Glomerular visceral epithelial cell (primary cell): ENCODE measurements around the gene OGFOD2.
A peak's percentile ranks its signal among the peaks of the same experiment; 100 is the strongest.
"Not testable (repeated sequence)": the region's sequence is repeated elsewhere in the genome, so short reads cannot be mapped to it uniquely, and the experiment has no call there.

Source experiments
- DNase-seq: peaks from one replicate; pipeline ENCODE4 v3.0.0-alpha.2; 2016; ENCODE audit errors: extremely low spot score

Gene OGFOD2

GRCh38 chr12:122974892-122975789 is at the start of gene OGFOD2:
OGFOD2 (plus strand) TSS chr12:122975244; CDS start chr12:122975252, 8 bp downstream.
- DNase-seq, result peak; percentile 89

DNA sequence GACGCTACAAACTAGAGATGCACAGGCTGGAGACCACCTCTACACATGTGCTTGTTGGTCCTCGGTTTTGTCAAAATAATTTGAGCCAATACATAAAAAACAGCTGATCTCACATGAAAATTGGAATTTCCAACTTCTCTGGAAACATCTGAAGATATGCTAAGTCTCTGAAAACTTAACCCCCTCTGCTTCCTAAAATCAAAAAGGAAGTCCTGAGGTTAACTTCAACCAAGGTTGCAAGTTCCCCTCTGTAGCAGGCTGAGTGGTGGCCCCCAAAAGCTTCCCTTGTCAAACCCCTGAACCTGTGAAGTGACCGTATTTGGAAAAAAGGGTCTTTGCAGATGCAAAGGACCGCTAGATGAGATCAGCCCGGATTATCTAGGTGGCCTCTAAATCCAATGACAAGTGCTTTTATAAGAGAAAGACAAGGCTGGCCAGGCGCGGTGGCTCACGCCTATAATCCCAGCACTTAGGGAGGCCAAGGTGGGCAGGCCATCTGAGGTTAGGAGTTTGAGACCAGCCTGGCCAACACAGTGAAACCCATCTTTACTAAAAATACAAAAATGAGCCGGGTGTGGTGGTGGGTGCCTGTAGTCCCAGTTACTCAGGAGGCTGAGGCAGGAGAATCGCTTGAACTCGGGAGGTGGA is 47.2 kb upstream of the OGFOD2 start:
- no peak for DNase-seq

GRCh38 chr12:122928404-122929147 is 46.5 kb upstream of the OGFOD2 start:
- no peak for DNase-seq

DNA sequence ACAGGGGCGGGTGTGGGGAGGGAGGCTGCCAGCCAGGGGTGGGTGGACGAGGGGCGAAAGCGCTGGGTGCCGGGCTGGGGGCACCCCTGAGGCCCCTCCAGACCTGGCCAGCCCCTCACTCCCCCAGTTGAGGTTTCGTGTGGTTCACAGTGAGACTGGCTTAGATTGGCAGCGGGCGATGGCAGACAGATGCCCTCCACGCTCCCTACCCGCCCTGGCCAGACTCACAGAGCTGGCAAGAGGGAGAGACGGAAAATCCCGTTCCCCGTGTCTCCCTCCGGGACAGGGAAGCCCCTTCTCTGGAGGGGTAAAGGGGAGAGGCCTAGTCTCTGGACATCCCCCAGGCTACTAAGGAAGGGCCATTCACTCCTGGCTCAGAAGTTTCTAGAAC is 45.9 kb upstream of the OGFOD2 start:
- DNase-seq, result no peak

DNA sequence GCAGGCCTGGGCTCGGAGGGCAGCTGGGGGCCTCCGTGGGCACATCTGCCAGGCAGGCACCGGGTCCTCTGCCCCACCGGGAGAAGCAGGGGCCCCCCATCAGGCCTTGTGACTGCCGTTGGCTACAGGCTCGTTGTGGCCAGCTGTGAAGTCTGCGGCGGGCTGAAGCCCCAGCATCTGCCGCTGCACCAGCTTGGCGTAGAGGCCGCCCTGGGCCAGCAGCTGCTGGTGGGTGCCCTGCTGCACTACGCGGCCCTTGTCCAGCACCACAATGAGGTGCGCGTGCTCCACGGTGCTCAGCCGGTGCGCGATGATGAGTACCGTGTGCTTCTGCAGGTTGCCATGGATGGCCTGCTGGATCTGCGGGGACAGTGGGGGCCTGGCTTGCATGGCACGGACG is 45.2 kb upstream of the OGFOD2 start:
- DNase-seq, result no peak

- no peak for DNase-seq
These were observed 42.8 kb upstream of the OGFOD2 start for GRCh38 chr12:122932207-122932606.

DNA sequence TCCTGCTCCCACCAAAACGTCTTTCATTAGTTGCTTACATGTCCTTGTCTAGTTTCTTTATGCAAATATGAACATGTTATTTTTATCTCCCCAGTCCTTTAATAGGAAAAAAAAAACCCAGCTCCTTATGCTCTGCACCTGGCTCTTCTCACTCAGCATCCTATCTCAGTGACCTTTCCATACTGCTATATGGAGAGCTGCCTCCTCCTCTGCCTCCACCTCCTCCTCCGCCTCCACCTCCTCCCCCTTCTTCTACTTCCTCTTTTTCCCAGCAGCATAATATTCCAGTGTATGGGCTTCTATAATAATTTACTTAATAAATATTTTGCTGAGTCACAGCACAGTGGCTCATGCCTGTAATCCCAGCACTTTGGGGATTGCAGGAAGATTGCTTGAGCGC is 40.3 kb upstream of the OGFOD2 start:
- no peak for DNase-seq

GRCh38 chr12:122935318-122935717 is 39.7 kb upstream of the OGFOD2 start:
- DNase-seq, result no peak

DNA sequence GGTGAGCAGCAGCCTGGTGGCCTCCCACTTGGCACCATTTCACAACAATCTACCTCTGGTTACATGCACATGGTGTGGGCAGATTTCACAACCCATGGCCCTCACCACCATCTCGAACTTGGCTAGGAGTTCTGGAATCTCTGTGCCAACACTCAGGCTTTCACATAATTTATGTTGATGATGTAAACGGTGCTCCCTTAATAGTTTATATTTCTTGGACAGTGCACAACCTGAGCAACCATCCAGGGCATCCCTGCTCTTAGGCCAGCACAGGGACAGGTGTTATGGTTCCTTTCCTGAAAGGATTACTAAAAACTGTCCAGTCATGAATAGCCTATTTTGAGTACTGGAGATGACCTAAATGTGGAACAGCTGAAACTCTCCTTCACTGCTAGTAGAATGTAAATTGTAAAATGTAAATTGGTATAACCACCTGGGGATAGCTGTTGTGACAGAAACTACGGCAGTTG is 37.4 kb upstream of the OGFOD2 start:
- DNase-seq, result no peak

DNA sequence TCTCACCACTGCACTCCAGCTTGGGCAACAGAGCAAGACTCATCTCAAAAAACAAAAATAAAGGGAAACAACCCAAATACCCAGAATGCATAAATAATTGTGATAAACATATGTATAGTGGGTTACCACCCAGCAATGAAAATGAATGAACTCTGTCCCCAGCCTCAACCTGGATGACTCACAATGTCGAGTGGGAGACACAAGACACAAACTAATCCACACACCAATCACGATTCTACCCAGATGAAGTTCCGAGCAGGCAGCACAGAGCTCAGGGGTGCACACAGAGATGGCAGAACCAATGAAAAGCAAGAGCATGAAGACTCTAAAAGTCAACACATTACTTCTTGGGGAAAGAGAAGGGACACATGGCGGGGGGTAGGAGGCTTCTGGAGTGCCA is 35.9 kb upstream of the OGFOD2 start:
- DNase-seq, result no peak

GRCh38 chr12:122941351-122941750 is 33.7 kb upstream of the OGFOD2 start:
- DNase-seq, result not testable (repeated sequence)

DNA sequence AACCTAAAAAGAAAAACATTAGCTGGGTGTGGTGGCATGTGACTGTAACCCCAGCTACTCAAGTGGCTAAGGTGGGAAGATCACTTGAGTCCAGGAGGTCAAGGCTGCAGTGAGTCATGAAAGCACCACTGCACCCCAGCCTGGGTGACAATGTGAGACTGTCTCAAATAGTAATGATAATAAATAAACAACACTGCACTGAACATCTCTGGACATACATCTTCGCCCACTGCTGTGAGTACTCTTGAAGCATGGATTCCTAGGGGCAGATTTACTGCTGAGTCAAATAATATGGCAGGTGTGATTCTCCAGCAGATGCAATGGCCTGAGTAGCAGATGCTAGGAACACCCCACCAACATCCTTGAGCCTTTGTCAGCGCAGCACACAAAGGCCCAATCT is 32.4 kb upstream of the OGFOD2 start:
- DNase-seq, result no peak

DNA sequence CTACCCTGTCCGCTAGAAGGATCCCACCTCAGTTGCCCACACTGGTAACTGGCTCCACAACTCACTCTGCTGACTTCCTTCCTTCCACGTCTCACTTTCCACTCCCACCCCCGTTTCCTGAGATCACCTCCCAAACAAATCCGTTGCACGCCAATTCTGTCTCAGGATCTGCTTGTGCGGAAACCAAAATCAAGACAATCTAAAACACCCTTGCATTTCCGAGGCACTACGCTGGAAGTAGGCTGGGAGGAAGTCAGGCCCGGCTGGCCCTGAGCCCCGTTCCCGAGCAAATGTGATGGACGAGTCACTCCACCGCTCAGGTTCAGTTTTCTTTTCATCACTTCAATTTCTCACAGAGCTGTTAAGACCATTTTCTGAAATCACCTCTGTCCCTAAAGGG is 31.8 kb upstream of the OGFOD2 start:
- no peak for DNase-seq

GRCh38 chr12:122944605-122945592 is 30.1 kb upstream of the OGFOD2 start:
- peak; percentile 43 for DNase-seq

GRCh38 chr12:122946690-122947341 is 28.2 kb upstream of the OGFOD2 start:
- DNase-seq, result peak; percentile 98

- DNase-seq, result no peak
These were observed 27.7 kb upstream of the OGFOD2 start for GRCh38 chr12:122947352-122947792.

- no peak for DNase-seq
These were observed 26.4 kb upstream of the OGFOD2 start for GRCh38 chr12:122948605-122949004.

DNA sequence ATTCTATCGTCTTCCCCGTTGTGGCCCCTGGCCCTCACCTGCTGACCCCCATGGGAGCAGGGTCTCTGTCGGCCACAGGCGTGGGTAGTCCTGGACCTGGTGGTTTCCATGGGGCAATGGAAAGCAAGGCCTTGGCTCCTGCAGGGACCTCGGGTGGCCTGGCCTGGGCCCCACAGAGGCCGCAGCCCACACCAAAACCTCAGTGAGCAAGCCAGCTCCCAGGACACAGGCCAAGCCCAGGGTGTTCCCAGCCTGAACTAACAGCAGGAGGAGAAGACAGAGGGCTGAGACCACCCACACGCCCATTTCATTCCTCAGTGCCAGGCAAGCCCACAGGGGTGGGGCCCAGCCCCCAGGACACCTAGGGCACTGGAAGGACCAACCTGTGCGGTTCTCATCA is 25.6 kb upstream of the OGFOD2 start:
- DNase-seq, result no peak

- no peak for DNase-seq
These were observed 25.0 kb upstream of the OGFOD2 start for GRCh38 chr12:122949816-122950675.

DNA sequence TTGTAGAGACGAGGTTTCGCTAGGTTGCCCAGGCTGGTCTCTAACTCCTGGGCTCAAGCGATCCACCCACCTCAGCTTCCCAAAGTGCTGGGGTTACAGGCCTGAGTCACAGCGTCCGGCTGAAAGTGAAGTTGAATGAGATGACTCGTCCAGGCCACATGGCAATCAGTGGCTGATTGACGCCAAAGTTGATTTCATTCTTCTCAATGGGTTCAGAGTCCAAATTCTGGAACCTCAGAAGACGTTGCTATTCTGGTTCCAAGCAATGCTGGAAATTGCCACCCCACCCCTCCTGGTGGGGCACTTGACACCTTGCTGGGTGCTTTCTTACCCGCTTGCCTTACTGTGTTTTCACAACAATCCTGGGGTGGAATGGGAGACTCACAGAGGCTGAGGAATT is 23.6 kb upstream of the OGFOD2 start:
- DNase-seq, result peak; percentile 60
